IPS DF 4.7 (cell line): ENCODE results near the gene RASEF.
"Not testable (repeated sequence)": the region's sequence is repeated elsewhere in the genome, so short reads cannot be mapped to it uniquely, and the experiment has no call there.

Source experiments
- DNase-seq: peaks from one replicate; pipeline ENCODE4 v3.0.0-alpha.2; 2013; ENCODE audit warnings: low spot score; ENCODE audit errors: extremely low read depth

The RASEF gene

DNA sequence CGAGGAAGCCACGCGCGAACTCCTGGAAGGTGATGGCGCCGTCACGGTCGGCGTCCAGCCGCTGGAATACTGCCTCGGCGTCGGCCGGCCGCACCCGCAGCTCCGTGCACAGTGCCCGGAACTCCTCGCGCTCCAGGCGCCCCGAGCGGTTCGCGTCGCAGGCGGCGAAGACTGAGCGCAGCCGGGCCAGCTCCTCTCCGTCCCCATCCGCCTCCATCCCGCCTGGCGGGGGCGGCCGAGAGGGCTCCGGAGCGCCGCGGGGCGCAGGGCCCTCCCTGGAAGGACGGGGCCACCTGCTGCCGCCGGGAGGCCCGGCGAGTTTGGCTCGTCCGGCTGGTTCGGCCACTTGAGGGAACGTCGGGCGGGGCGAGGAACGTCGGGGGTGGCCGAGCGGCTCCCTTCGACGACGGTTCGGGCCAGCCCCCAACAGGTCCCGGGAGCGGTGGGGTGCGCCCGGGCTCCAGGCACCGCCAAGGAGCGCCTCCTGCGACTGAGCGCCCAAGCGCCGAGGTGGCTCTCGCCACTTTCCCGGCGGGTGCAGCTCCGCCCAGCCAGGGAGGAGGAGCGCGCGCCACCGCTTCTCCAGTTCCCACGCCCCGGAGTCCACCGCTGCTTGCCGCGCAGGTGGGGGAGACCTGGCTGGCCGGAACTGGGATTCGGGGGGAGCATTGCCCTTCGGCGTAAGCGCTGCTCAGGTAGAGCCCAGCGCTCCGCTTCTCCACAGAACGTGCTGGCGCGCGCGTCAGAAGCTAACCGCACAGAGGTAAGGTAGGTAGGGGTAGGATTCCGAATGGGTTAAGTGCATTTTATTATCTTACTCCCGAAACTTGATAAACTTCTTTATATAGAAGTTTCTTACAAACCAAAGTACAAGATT lies at the start of gene RASEF:
RASEF (minus strand) TSS at position 492 of the 877 bp plus-strand sequence; CDS start at position 217, 275 bp downstream.
- no peak for DNase-seq

DNA sequence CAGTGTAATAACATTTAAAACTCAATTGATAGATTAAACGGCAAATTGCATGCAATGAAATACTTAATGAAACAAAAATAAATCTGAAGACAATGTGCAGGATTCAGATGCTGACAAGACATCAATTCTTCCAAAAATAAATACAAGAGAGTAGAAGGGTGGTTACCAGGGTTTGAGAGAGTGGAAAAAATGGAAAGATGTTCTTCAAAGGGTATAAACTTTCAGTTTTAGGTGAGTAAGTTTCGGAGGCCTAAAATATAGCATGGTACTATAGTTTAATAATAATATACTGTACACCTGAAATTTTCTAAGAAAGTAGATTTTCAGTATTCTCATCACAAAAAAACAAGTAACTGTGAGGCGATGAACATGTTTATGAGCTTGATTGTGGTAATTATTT lies 48.2 kb upstream of the RASEF start:
- DNase-seq: no peak

- DNase-seq: no peak
Measured at GRCh38 chr9:83109296-83109695, 46.4 kb upstream of the RASEF start.

DNA sequence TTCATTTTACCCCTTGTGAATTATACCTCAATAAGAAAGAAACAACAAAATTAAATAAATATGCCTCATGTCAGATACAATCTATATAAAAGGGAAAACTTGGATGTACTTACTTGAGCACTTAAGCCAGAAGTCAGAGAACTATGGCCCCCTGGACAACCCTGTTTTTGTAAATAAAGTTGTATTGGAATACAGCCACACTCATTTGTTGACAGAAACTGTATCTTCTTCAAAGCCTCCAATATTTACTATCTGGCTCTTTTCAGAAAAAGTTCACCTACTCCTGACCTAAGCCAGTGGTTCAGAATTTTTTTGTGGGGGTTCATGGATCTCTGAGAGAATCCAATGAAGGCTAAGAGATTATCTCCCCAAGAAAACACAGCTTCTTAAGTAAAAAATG lies 45.3 kb upstream of the RASEF start:
- no peak for DNase-seq

GRCh38 chr9:83106772-83107171 lies 43.8 kb upstream of the RASEF start:
- no peak for DNase-seq

DNA sequence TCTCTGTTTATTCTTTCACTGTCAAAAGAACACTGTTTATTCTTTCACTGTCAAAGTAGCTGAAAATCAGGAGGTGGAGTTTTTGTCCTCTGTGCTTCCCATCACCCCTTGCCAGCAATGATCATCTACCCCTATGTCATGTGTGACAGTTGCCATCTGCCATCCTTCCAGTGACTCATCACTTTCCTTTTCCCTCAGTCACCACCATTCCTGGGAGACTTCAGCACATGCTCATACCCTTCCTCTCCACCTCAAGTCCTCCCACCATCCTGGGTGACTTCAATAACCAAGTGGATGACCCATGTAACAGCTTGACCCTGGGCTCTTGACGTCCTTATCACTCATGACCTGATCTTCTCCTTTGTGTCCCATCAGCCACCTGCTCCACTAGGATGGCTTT lies 43.3 kb upstream of the RASEF start:
- DNase-seq: no peak

DNA sequence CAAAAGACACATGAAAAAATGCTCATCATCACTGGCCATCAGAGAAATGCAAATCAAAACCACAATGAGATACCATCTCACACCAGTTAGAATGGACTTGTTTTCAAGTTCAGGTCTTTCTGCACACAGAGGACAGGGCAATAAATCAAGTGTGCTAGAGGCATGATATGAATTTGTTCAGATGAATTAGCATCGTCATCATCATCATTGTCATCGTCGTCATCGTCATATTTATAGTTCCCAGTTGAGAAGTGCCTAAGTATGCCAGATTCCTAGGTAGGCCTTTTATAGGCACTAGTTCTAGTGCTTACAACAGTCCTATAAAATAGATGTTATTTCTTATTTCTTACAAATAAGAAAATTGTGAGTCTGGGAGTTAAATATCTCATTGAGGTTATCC lies 34.7 kb upstream of the RASEF start:
- DNase-seq: no peak

DNA sequence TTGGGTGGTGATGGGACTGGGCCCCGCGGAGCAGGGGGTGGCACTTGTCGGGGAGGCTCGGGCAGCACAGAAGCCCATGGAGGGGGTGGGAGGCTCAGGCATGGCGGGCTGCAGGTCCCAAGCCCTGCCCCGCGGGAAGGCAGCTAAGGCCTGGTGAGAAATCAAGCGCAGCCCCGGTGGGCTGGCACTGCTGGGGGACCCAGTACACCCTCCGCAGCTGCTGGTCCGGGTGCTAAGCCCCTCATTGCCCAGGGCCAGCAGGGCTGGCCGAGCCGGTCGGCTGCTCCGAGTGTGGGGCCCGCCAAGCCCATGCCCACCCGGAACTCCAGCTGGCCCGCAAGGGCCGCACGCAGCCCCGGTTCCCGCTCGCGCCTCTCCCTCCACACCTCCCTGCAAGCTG lies 30.4 kb upstream of the RASEF start:
- not testable (repeated sequence) for DNase-seq

DNA sequence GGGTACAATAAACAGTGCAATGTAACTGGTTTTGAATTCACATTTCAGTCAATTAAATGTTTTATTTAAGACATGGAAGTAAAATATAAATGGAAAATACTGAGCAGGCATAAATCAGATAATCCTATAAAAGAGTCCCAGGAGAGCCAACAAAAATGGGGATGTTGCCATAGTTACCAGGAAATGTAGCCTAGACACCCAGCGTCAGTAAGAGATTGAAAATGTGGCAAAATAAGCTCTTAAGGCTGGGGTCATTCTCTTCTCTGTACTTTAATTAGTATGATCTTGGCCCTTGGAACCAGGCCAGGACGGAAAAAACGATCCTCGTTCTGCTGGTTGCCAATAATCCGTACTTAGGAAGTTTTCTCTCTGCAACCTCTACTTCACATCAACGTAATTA lies 18.9 kb upstream of the RASEF start:
- DNase-seq: no peak

DNA sequence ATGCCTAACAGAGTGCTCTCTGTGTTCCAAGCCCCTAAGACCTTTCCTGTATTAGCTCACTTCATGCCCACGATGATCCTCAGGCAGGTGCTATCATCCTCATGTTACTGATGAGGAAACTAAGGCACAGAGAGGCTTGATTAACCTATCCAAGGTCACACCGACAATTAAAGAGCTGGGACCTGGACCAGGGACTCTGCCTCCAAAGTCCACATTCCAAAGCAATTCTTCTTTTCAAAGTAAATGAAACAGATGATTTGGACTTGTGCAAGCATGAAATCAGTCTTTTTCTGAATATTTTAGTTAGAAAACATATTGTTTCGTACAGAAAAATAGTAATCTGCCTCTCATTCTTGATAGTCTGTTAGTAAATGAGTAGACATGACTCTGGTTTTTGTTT lies 18.1 kb upstream of the RASEF start:
- no peak for DNase-seq

GRCh38 chr9:83075932-83076331 lies 13.0 kb upstream of the RASEF start:
- not testable (repeated sequence) for DNase-seq

DNA sequence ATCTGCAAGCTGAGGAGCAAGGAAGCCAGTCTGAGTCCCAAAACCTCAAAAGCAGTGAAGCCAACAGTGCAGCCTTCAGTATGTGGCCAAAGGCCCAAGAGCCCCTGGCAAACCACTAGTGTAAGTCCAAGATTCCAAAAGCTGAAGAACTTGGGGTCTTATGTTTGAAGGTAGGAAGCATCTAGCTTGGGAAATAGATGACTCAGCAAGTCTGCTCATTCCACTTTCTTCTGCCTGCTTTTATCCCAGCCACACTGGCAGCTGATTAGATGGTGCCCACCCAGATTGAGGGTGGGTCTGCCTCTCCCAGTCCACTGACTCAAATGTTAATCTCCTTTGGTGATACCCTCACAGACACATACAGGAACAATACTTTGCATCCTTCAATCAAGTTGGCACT lies 9.6 kb upstream of the RASEF start:
- not testable (repeated sequence) for DNase-seq

GRCh38 chr9:83071626-83072025 lies 8.7 kb upstream of the RASEF start:
- DNase-seq: no peak

DNA sequence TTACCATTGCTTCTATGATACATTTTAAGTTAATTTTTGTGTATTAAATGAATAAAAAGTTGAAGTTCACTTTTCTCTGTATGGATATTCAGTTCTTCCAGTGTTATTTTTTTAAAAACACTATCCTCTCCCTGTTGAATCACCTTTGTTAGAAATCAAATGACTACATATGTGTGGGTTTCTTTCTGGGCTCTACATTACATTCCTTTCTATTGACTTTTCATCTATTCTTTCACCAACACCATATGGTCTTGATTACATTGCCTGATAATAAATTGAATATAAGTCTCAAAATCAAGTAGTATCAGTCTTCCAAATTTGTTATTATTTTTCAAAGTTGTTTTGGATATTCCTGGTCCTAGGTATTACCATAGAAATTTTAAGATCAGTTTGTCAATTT lies 7.3 kb upstream of the RASEF start:
- no peak for DNase-seq

DNA sequence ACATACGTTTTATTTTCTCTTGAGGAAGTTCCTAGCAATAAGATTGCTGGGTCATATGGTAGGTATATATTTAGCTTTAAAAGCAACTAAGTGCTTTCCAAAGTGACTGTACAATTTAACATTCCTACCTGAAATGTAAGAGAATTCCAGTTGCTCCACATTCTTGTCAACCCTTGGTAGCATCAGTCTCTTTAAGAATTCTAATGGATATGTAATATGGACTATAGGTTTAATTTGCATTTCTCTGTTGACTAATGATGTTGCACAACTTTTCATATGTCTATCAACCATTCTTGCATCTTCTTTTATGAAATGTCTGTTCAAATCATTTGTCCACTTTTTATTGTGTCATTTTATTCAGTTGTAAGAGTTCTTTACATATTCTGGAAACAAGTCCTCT lies 6.7 kb upstream of the RASEF start:
- no peak for DNase-seq

DNA sequence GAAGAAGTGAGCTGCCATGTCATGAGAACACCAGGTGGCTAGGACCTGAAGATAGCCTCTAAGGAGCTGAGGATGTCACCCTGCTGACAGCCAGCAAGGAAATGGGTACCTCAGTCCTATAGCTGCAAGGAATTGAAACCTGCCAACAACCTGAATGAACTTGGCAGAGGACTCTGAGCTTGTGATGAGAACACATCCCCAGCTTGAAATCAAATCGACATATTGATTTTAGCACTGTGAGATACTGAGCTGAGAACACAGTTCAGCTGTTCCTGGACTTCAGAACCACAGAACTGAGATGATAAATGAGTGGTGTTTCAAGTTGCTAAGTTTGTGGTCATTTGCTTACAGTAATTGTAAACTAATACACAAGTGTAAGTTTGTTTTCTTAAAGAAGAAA lies 5.5 kb upstream of the RASEF start:
- no peak for DNase-seq

GRCh38 chr9:83067579-83067978 lies 4.6 kb upstream of the RASEF start:
- no peak for DNase-seq

- no peak for DNase-seq
Measured at GRCh38 chr9:83066771-83067170, 3.8 kb upstream of the RASEF start.

DNA sequence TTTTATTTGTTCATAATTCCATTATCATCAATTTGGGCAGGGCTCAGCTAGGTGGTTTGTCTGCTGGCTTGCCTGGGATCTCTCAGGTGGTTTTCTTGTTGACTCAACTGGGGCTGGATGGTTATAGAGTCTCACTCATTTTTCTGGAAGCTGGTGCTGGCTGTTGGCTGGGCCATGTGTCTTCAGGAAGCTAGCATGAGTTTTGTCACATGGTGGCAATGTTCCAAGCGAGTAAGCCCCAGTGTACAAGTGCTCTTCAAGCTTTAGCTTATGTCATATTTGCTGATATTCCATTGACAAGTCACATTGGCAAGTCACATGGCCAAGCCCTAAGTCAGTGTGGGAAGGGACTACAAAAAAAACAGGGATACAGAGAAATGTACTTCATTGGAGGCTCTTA lies 2.3 kb upstream of the RASEF start:
- no peak for DNase-seq

- no peak for DNase-seq
Measured at GRCh38 chr9:83061990-83062650, 822 bp downstream of the RASEF start.

- DNase-seq: no peak
Measured at GRCh38 chr9:83061036-83061435, 1.9 kb downstream of the RASEF start.

DNA sequence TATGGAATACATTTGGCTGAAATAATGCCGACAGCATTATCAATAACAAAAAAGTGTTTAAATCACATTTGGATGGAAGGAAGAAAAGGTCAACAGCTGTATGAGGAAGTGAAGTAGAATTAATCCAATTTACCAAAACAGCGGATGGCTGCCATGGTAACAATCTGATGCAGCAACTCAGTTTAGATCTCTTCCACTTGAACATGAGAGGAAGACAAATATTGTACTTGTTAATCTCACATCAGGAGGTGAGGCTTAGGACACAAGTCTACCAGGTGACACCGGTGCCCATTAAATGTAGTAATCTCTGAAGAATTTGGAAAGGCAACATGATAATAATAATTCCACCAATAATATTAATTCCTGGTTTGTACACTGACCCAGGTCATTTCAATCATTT lies 2.4 kb downstream of the RASEF start:
- DNase-seq: no peak

DNA sequence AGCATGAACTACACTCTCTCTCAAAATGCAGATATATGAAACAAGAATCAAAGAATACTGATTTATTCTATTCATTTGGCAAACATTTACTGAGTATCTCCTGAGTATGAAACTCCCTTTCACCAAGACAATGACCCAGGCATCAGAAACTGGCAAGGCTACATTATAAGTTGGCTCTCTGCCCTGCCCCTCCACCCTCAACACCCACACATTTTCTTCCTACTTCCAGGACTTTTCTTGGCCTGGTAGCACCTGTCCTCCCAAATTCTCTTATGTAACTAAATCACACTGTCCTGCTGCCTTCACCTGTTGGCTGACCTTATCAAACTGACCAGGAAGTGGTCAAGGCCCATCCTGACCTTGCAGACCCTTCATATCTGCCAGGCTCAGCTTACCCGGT lies 3.5 kb downstream of the RASEF start:
- no peak for DNase-seq
